IgD-negative memory B cell (primary cell): ENCODE measurements around the gene RHBDF1. TPM values are rescaled to one million over a fixed set of nuclear protein-coding genes. Genes with fewer than 3 reads are reported as not detected.

Source experiments
- H3K27ac Mint-ChIP-seq, 3 donors: one replicate each; pipeline ENCODE4 v1.8.0; 2020 to 2022; ENCODE audit warnings: mild to moderate bottlenecking in 3 of 3, mixed read lengths in 3 of 3, moderate library complexity in 1 of 3
- H3K27me3 Mint-ChIP-seq: one replicate; pipeline ENCODE4 v1.8.0; 2021; ENCODE audit warnings: mixed read lengths
- H3K36me3 Mint-ChIP-seq: one replicate; pipeline ENCODE4 v1.8.0; 2020; ENCODE audit warnings: mild to moderate bottlenecking, mixed read lengths
- H3K4me1 Mint-ChIP-seq, 3 donors: one replicate each; pipeline ENCODE4 v1.8.0; 2020 to 2022; ENCODE audit warnings: mixed read lengths in 3 of 3, mild to moderate bottlenecking in 1 of 3
- H3K4me3 Mint-ChIP-seq, 4 donors: one replicate each; pipeline ENCODE4 v1.8.0; 2020 to 2022; ENCODE audit warnings: mild to moderate bottlenecking in 4 of 4, mixed read lengths in 4 of 4, moderate library complexity in 3 of 4
- H3K9me3 Mint-ChIP-seq, 3 donors: one replicate each; pipeline ENCODE4 v1.8.0; 2020 to 2021; ENCODE audit warnings: mixed read lengths in 3 of 3, mild to moderate bottlenecking in 1 of 3
- polyA plus RNA-seq: library from polyadenylated mRNA; unstranded; fragments of 300-500 nt; fragmentation: Illumina TruSeq; gene quantifications from one replicate; pipeline ENCODE4 v1.2.3, GENCODE V29; 2021

RHBDF1 gene
- polyA plus RNA-seq: not detected

- Mint-ChIP-seq H3K9me3 (no peaks in the 10 kb centered on the region), H3K4me3 (peak within 1 kb of the TSS; percentile 67 to 96 (median 77)), H3K4me1 (peaks cover 3 to 13% (median 9%) of the 10 kb centered on the region in 3 donors), H3K36me3 (no peaks in the 10 kb centered on the region), H3K27me3 (peaks cover 14% of the 10 kb centered on the region), H3K27ac (no peak within 1 kb of the TSS)
Observed at GRCh38 chr16:72561-73548, at the start of gene RHBDF1. Gene RHBDF1 (minus strand): TSS chr16:72631. CDS start chr16:65015, 7,616 bp downstream.

GRCh38 chr16:120756-121155 lies 48.3 kb upstream of the RHBDF1 start:
- Mint-ChIP-seq H3K36me3 (peaks cover 1% of the 10 kb centered on the region), H3K9me3 (no peaks in the 10 kb centered on the region), H3K4me3 (no peak overlapping the region), H3K27ac (peak overlapping the region in 1 of 3 donors; percentile 59), H3K27me3 (no peaks in the 10 kb centered on the region), H3K4me1 (peaks cover 0 to 6% (median 5%) of the 10 kb centered on the region in 3 donors)

GRCh38 chr16:119835-120491 lies 47.5 kb upstream of the RHBDF1 start:
- Mint-ChIP-seq H3K36me3 (peaks cover 1% of the 10 kb centered on the region), H3K27me3 (no peaks in the 10 kb centered on the region), H3K27ac (no peak overlapping the region), H3K4me1 (peaks cover 0 to 6% (median 5%) of the 10 kb centered on the region in 3 donors), H3K4me3 (no peak overlapping the region), H3K9me3 (no peaks in the 10 kb centered on the region)

- peaks cover 0 to 6% (median 5%) of the 10 kb centered on the region in 3 donors for H3K4me1 Mint-ChIP-seq
- no peak overlapping the region for H3K27ac Mint-ChIP-seq
- no peaks in the 10 kb centered on the region for H3K27me3 Mint-ChIP-seq
- no peak overlapping the region for H3K4me3 Mint-ChIP-seq
- H3K9me3 Mint-ChIP-seq: no peaks in the 10 kb centered on the region
- H3K36me3 Mint-ChIP-seq: peaks cover 1% of the 10 kb centered on the region
Observed at GRCh38 chr16:119295-119694, 46.9 kb upstream of the RHBDF1 start.

- H3K27ac Mint-ChIP-seq: no peak overlapping the region
Observed at GRCh38 chr16:118857-119256, 46.4 kb upstream of the RHBDF1 start.

GRCh38 chr16:117379-118365 lies 45.2 kb upstream of the RHBDF1 start:
- Mint-ChIP-seq H3K4me1 (peaks cover 0 to 6% (median 5%) of the 10 kb centered on the region in 3 donors), H3K36me3 (peaks cover 1% of the 10 kb centered on the region), H3K4me3 (no peak overlapping the region), H3K27ac (peak overlapping the region in 2 of 3 donors; percentile 31 to 46), H3K9me3 (no peaks in the 10 kb centered on the region), H3K27me3 (no peaks in the 10 kb centered on the region)

More at GRCh38 chr16:118857-119256, 46.4 kb upstream of the RHBDF1 start:
- Mint-ChIP-seq H3K9me3 (no peaks in the 10 kb centered on the region), H3K4me3 (no peak overlapping the region), H3K36me3 (peaks cover 1% of the 10 kb centered on the region), H3K4me1 (peaks cover 0 to 6% (median 5%) of the 10 kb centered on the region in 3 donors), H3K27me3 (no peaks in the 10 kb centered on the region)

- Mint-ChIP-seq H3K9me3 (no peaks in the 10 kb centered on the region), H3K4me1 (peaks cover 0 to 6% (median 5%) of the 10 kb centered on the region in 3 donors), H3K27me3 (no peaks in the 10 kb centered on the region), H3K27ac (no peak overlapping the region), H3K4me3 (no peak overlapping the region), H3K36me3 (peaks cover 1% of the 10 kb centered on the region)
Observed at GRCh38 chr16:116015-116414, 43.6 kb upstream of the RHBDF1 start.

- peak overlapping the region in 1 of 3 donors; percentile 40 for H3K27ac Mint-ChIP-seq
- no peaks in the 10 kb centered on the region for H3K9me3 Mint-ChIP-seq
- H3K4me1 Mint-ChIP-seq: peaks cover 0 to 6% (median 5%) of the 10 kb centered on the region in 3 donors
- H3K36me3 Mint-ChIP-seq: peaks cover 1% of the 10 kb centered on the region
- no peaks in the 10 kb centered on the region for H3K27me3 Mint-ChIP-seq
- H3K4me3 Mint-ChIP-seq: no peak overlapping the region
Observed at GRCh38 chr16:114327-114726, 41.9 kb upstream of the RHBDF1 start.

GRCh38 chr16:112153-112840 lies 39.9 kb upstream of the RHBDF1 start:
- H3K36me3 Mint-ChIP-seq: peaks cover under 1% of the 10 kb centered on the region
- no peaks in the 10 kb centered on the region for H3K4me1 Mint-ChIP-seq
- no peak overlapping the region for H3K27ac Mint-ChIP-seq
- no peaks in the 10 kb centered on the region for H3K9me3 Mint-ChIP-seq
- H3K4me3 Mint-ChIP-seq: no peak overlapping the region
- no peaks in the 10 kb centered on the region for H3K27me3 Mint-ChIP-seq

GRCh38 chr16:106623-107324 lies 34.3 kb upstream of the RHBDF1 start:
- H3K27me3 Mint-ChIP-seq: no peaks in the 10 kb centered on the region
- H3K4me3 Mint-ChIP-seq: no peak overlapping the region
- H3K4me1 Mint-ChIP-seq: peaks cover 0 to 3% (median 0%) of the 10 kb centered on the region in 3 donors
- peaks cover 2% of the 10 kb centered on the region for H3K36me3 Mint-ChIP-seq
- peak overlapping the region in 2 of 3 donors; percentile 59 to 83 for H3K27ac Mint-ChIP-seq
- no peaks in the 10 kb centered on the region for H3K9me3 Mint-ChIP-seq

- peaks cover 4% of the 10 kb centered on the region for H3K36me3 Mint-ChIP-seq
- H3K4me3 Mint-ChIP-seq: no peak overlapping the region
- H3K27ac Mint-ChIP-seq: no peak overlapping the region
- H3K4me1 Mint-ChIP-seq: peaks cover 0 to 3% (median 0%) of the 10 kb centered on the region in 3 donors
- H3K27me3 Mint-ChIP-seq: no peaks in the 10 kb centered on the region
- no peaks in the 10 kb centered on the region for H3K9me3 Mint-ChIP-seq
Observed at GRCh38 chr16:105521-105920, 33.1 kb upstream of the RHBDF1 start.

- no peaks in the 10 kb centered on the region for H3K27me3 Mint-ChIP-seq
- H3K9me3 Mint-ChIP-seq: no peaks in the 10 kb centered on the region
- H3K4me3 Mint-ChIP-seq: no peak overlapping the region
- H3K4me1 Mint-ChIP-seq: peaks cover 0 to 3% (median 0%) of the 10 kb centered on the region in 3 donors
- peaks cover 4% of the 10 kb centered on the region for H3K36me3 Mint-ChIP-seq
- H3K27ac Mint-ChIP-seq: no peak overlapping the region
Observed at GRCh38 chr16:104928-105327, 32.5 kb upstream of the RHBDF1 start.

- Mint-ChIP-seq H3K4me1 (peaks cover 0 to 3% (median 0%) of the 10 kb centered on the region in 3 donors), H3K27me3 (no peaks in the 10 kb centered on the region), H3K27ac (no peak overlapping the region), H3K4me3 (no peak overlapping the region), H3K36me3 (peaks cover 4% of the 10 kb centered on the region), H3K9me3 (no peaks in the 10 kb centered on the region)
Observed at GRCh38 chr16:104355-104754, 31.9 kb upstream of the RHBDF1 start.
